H9 (cell line): Measurements from ENCODE around the gene SPEG. TPM values are rescaled to one million over a fixed set of nuclear protein-coding genes. Genes with fewer than 3 reads are reported as not detected.

Experiments used
- DNase-seq: peaks from one replicate; pipeline ENCODE4 v3.0.0-alpha.2; 2017
- H2AFZ ChIP-seq: one replicate; pipeline ENCODE4 v1.6.1; 2013; ENCODE audit warnings: mild to moderate bottlenecking, low read length, control low read depth, moderate library complexity
- H2AK5ac ChIP-seq: 2 replicates; pipeline ENCODE4 v1.6.1; 2013; ENCODE audit warnings: low read length, control low read depth, mixed read lengths; ENCODE audit not compliant: insufficient read length
- H2BK120ac ChIP-seq: one replicate; pipeline ENCODE4 v1.6.1; 2013; ENCODE audit warnings: low read depth, mild to moderate bottlenecking, low read length, control low read depth, inconsistent platforms; ENCODE audit not compliant: poor library complexity, severe bottlenecking
- H2BK12ac ChIP-seq: 2 replicates; pipeline ENCODE4 v1.6.1; 2013; ENCODE audit warnings: low read length, control low read depth, mixed read lengths, low read depth; ENCODE audit not compliant: insufficient read length
- H2BK15ac ChIP-seq: 2 replicates; pipeline ENCODE4 v1.6.1; 2013; ENCODE audit warnings: low read depth, low read length, control low read depth
- H2BK20ac ChIP-seq: one replicate; pipeline ENCODE4 v1.6.1; 2013; ENCODE audit warnings: low read depth, mild to moderate bottlenecking, low read length, control low read depth, inconsistent platforms; ENCODE audit not compliant: poor library complexity, severe bottlenecking
- H2BK5ac ChIP-seq: 2 replicates; pipeline ENCODE4 v1.6.1; 2013; ENCODE audit warnings: low read length, control low read depth, mixed read lengths; ENCODE audit not compliant: insufficient read length
- H3K14ac ChIP-seq: 2 replicates; pipeline ENCODE4 v1.6.1; 2013; ENCODE audit warnings: low read length, control low read depth; ENCODE audit not compliant: insufficient read depth
- H3K18ac ChIP-seq: 2 replicates; pipeline ENCODE4 v1.6.1; 2013; ENCODE audit warnings: low read depth, mild to moderate bottlenecking, mixed read lengths, low read length, control low read depth; ENCODE audit not compliant: insufficient read length
- H3K23ac ChIP-seq: 2 replicates; pipeline ENCODE4 v1.6.1; 2013; ENCODE audit warnings: low read length, control low read depth, mixed read lengths, low read depth; ENCODE audit not compliant: insufficient read length
- H3K23me2 ChIP-seq: 2 replicates; pipeline ENCODE4 v1.6.1; 2013; ENCODE audit warnings: low read depth, mild to moderate bottlenecking, mixed read lengths, low read length, control low read depth; ENCODE audit not compliant: insufficient read length, poor library complexity, severe bottlenecking
- H3K27ac ChIP-seq: 2 replicates; pipeline ENCODE4 v1.5.1; 2013; ENCODE audit warnings: low read length, control low read depth, mixed read lengths, low read depth; ENCODE audit not compliant: insufficient read length
- H3K27me3 ChIP-seq: 2 replicates; pipeline ENCODE4 v1.6.1; 2013; ENCODE audit warnings: low read length, control low read depth, inconsistent platforms; ENCODE audit not compliant: insufficient read depth
- H3K4ac ChIP-seq: 2 replicates; pipeline ENCODE4 v1.6.1; 2013; ENCODE audit warnings: low read depth, mild to moderate bottlenecking, control low read depth, inconsistent platforms, low read length, moderate library complexity
- H3K4me1 ChIP-seq: 2 replicates; pipeline ENCODE4 v1.6.1; 2013; ENCODE audit warnings: low read length, control low read depth, inconsistent platforms; ENCODE audit not compliant: insufficient read depth
- H3K4me2 ChIP-seq: 2 replicates; pipeline ENCODE4 v1.6.1; 2013; ENCODE audit warnings: low read length, control low read depth, mixed read lengths; ENCODE audit not compliant: insufficient read length, insufficient read depth
- H3K56ac ChIP-seq: 2 replicates; pipeline ENCODE4 v1.6.1; 2013; ENCODE audit warnings: low read depth, mild to moderate bottlenecking, mixed read lengths, low read length, control low read depth; ENCODE audit not compliant: insufficient read length
- H3K79me1 ChIP-seq: 2 replicates; pipeline ENCODE4 v1.6.1; 2013; ENCODE audit warnings: low read depth, mild to moderate bottlenecking, moderate library complexity, low read length, control low read depth, inconsistent platforms; ENCODE audit not compliant: insufficient read depth, poor library complexity, severe bottlenecking
- H3K79me2 ChIP-seq: 2 replicates; pipeline ENCODE4 v1.6.1; 2013; ENCODE audit warnings: low read length, control low read depth, inconsistent platforms; ENCODE audit not compliant: insufficient read depth
- H3K9ac ChIP-seq: 2 replicates; pipeline ENCODE4 v1.6.1; 2013; ENCODE audit warnings: low read length, control low read depth, mixed read lengths; ENCODE audit not compliant: insufficient read length; ENCODE audit errors: extremely low read depth
- H3K9me3 ChIP-seq: one replicate; pipeline ENCODE4 v1.6.1; 2013; ENCODE audit warnings: low read depth, low read length, inconsistent platforms; ENCODE audit not compliant: control insufficient read depth
- H3T11ph ChIP-seq: one replicate; pipeline ENCODE4 v1.6.1; 2013; ENCODE audit warnings: mild to moderate bottlenecking, low read length, control low read depth, inconsistent platforms
- H4K20me1 ChIP-seq: one replicate; pipeline ENCODE4 v1.6.1; 2013; ENCODE audit not compliant: control insufficient read depth, insufficient read length, insufficient read depth
- H4K5ac ChIP-seq: 2 replicates; pipeline ENCODE4 v1.6.1; 2013; ENCODE audit warnings: low read depth, mild to moderate bottlenecking, mixed read lengths, low read length, control low read depth; ENCODE audit not compliant: insufficient read length
- H4K8ac ChIP-seq: replicated peaks from 2 replicates; pipeline ENCODE4 v1.6.1; 2013; ENCODE audit warnings: low read length, control low read depth, mixed read lengths, low read depth; ENCODE audit not compliant: insufficient read length
- H4K91ac ChIP-seq: 2 replicates; pipeline ENCODE4 v1.6.1; 2013; ENCODE audit warnings: low read depth, mild to moderate bottlenecking, moderate library complexity, mixed read lengths, low read length, control low read depth; ENCODE audit not compliant: insufficient read length
- H3K27ac Mint-ChIP-seq, 3 experiments: 2 replicates in 2 of 3; 3 replicates in 1 of 3; pipeline ENCODE4 v1.8.0; 2020 to 2021; ENCODE audit warnings: mixed read lengths in 3 of 3, mild to moderate bottlenecking in 1 of 3, moderate library complexity in 1 of 3
- H3K27me3 Mint-ChIP-seq: 2 replicates; pipeline ENCODE4 v1.8.0; 2021; ENCODE audit warnings: low read depth, mild to moderate bottlenecking, moderate library complexity, mixed read lengths
- H3K36me3 Mint-ChIP-seq, 3 experiments: 2 replicates in 2 of 3; 3 replicates in 1 of 3; pipeline ENCODE4 v1.8.0; 2020 to 2021; ENCODE audit warnings: low read depth in 3 of 3, mixed read lengths in 3 of 3; ENCODE audit not compliant: insufficient read depth in 1 of 3
- H3K4me1 Mint-ChIP-seq, 2 experiments: 2 replicates each; pipeline ENCODE4 v1.8.0; 2020; ENCODE audit warnings: mixed read lengths in 2 of 2
- H3K4me3 Mint-ChIP-seq, 2 experiments: 2 replicates in 1 of 2; 3 replicates in 1 of 2; pipeline ENCODE4 v1.8.0; 2020 to 2021; ENCODE audit warnings: mild to moderate bottlenecking in 2 of 2, mixed read lengths in 2 of 2, moderate library complexity in 1 of 2
- H3K9me3 Mint-ChIP-seq, 2 experiments: 2 replicates in 1 of 2; 3 replicates in 1 of 2; pipeline ENCODE4 v1.8.0; 2020; ENCODE audit warnings: mild to moderate bottlenecking in 2 of 2, mixed read lengths in 2 of 2, moderate library complexity in 1 of 2
- WGBS: extraction: QIAGEN DNeasy Blood & Tissue Kit; methylation state at CpG from one replicate; pipeline ENCODE4 v1.1.7; 2013; ENCODE audit warnings: missing lambda C conversion rate, low lambda C conversion rate, mixed read lengths; ENCODE audit not compliant: insufficient read length; ENCODE audit errors: extremely low coverage; 5-methylcytosine and 5-hydroxymethylcytosine counted together
- total RNA-seq: library from RNA; stranded (reverse); gene quantifications from 2 replicates; pipeline ENCODE4 v1.2.1, GENCODE V29; 2021
- TF ChIP-seq, protein P1 (sequence below): fragments of 200-600 bp; sonication (generic); conservative IDR thresholded peaks from 3 replicates; pipeline ENCODE4 v1.8.0; 2021; ENCODE audit warnings: antibody characterized with exemption, mild to moderate bottlenecking

Gene SPEG
- total RNA-seq, 1 experiment from 2014 or later, result 23.7 TPM

DNA sequence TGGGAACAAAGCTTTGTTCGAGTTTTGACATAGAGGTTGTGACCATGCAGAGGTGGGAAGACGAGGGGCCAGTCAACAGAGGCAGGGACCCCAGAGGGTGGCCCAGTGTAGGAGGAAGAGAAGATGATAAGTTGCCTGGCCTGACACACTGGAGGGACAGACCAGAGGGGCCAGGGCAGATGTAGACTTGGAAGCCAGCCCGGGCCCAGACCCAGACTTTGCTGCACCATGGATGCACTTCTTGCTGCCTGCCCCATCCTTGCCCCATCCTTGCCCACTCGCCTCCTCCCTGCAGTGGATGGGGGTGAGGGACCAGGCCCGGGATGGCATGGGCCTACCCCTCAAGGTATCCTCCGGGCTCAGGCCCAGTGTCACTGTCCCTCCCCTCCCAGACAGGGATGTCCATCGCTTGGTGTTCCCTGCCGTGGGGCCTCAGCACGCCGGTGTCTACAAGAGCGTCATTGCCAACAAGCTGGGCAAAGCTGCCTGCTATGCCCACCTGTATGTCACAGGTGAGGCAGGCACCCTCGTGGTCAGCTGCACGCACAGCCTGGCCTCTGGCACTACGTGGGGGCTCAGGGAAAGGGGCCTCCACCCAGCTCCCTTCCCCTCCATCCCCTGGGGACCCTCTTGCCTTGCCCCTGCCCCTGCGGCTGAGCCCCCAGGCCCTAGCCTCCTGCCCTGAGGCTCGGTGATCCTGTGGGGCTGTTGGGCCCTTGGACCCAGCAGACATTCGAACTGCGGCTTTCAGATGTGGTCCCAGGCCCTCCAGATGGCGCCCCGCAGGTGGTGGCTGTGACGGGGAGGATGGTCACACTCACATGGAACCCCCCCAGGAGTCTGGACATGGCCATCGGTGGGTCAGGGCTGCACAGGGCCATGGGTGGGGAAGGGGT is 37.1 kb downstream of the SPEG start:
- H3K18ac ChIP-seq, result no peak overlapping the region
- no peak for DNase-seq
- H3K4me1 ChIP-seq, result no peaks in the 10 kb centered on the region
- no peaks in the 10 kb centered on the region for H3K79me2 ChIP-seq
- H3K56ac ChIP-seq, result no peak overlapping the region
- H3K4ac ChIP-seq, result no peak overlapping the region
- no peaks in the 10 kb centered on the region for H3K27me3 ChIP-seq
- no peak overlapping the region for H2AK5ac ChIP-seq
- Mint-ChIP-seq H3K27me3 (peaks cover 5% of the 10 kb centered on the region; the same call in 1 of the 2 replicates), H3K4me3 (no peak overlapping the region), H3K36me3 (peaks cover 0 to 10% (median 0%) of the 10 kb centered on the region in 3 experiments; a peak in 2 of 7 replicates), H3K4me1 (peaks cover 11 to 12% of the 10 kb centered on the region in 2 experiments), H3K27ac (no peak overlapping the region; a peak in 1 of 7 replicates), H3K9me3 (no peaks in the 10 kb centered on the region; a peak in 2 of 5 replicates)
- H2BK120ac ChIP-seq, result no peak overlapping the region
- H3K23me2 ChIP-seq, result peaks cover 2% of the 10 kb centered on the region
- H3K4me2 ChIP-seq, result no peak overlapping the region
- TF ChIP-seq, protein P1, sequence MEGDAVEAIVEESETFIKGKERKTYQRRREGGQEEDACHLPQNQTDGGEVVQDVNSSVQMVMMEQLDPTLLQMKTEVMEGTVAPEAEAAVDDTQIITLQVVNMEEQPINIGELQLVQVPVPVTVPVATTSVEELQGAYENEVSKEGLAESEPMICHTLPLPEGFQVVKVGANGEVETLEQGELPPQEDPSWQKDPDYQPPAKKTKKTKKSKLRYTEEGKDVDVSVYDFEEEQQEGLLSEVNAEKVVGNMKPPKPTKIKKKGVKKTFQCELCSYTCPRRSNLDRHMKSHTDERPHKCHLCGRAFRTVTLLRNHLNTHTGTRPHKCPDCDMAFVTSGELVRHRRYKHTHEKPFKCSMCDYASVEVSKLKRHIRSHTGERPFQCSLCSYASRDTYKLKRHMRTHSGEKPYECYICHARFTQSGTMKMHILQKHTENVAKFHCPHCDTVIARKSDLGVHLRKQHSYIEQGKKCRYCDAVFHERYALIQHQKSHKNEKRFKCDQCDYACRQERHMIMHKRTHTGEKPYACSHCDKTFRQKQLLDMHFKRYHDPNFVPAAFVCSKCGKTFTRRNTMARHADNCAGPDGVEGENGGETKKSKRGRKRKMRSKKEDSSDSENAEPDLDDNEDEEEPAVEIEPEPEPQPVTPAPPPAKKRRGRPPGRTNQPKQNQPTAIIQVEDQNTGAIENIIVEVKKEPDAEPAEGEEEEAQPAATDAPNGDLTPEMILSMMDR, result no peak
- H2BK12ac ChIP-seq, result no peak overlapping the region
- H3K23ac ChIP-seq, result no peak overlapping the region
- no peak overlapping the region for H2BK20ac ChIP-seq
- no peaks in the 10 kb centered on the region for H3K9me3 ChIP-seq
- no peak overlapping the region; the same call in 1 of the 2 replicates for H3K14ac ChIP-seq
- no peak overlapping the region for H2BK15ac ChIP-seq
- no peak overlapping the region for H3K9ac ChIP-seq
- no peak overlapping the region for H4K91ac ChIP-seq
- WGBS, result no CpG with 5 or more reads among the region's 22 CpGs
- H3T11ph ChIP-seq, result no peak overlapping the region
- H4K8ac ChIP-seq, result no peak overlapping the region
- H3K79me1 ChIP-seq, result no peaks in the 10 kb centered on the region
- no peak overlapping the region for H4K5ac ChIP-seq
- H2BK5ac ChIP-seq, result no peak overlapping the region
- H4K20me1 ChIP-seq, result no peaks in the 10 kb centered on the region
- H3K27ac ChIP-seq, result no peak overlapping the region
- H2AFZ ChIP-seq, result no peak overlapping the region
